ENCODE measurements around the gene FAM20C. TPM values are rescaled to one million over a fixed set of nuclear protein-coding genes. Genes with fewer than 3 reads are reported as not detected.

The FAM20C gene
- total and polyA plus RNA-seq, 7 donors: 3.0 to 51.3 (median 21.0) TPM

DNA sequence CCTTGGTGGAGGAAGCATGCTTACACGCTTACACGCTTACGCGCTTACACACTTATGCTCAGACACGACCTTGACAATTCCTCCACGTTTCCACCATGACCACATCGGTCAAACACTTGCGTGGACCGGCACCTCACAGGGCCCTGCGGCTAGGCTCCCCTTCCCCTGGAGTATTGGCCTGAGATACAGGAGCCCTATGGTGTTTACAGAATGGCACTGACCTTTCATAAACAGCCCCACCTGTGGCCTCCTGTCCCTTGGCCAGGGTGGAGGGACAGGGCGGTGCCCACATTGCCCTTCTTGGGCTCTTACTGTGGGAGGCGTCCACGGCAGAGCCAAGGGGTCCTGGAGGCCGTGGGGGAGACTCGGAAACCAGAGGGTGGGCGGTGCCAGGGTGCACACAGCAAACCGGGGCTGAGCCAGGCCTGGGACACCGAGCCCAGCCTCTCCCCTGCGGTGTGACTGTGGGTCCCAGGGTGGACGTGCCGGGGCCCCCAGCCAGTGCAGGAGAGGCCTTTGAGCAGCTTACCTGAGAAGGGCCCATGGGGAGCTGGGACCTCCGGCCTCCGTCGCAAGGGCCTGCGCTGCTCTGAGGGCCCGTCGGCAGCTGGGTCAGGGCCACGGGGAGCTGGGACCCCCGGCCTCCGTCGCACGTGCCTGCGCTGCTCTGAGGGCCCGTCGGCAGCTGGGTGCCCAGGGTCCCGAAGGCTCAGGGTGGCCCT lies 53.4 kb downstream of the FAM20C start:
- 92 to 93% methylated on average over 36 of the region's 36 CpGs for WGBS, 2 donors
- H3K27ac ChIP-seq: no peak overlapping the region
- peaks cover 0 to 11% (median 0%) of the 10 kb centered on the region in 4 donors for H3K4me1 ChIP-seq
- no peak overlapping the region for H3K4me3 ChIP-seq
- intact Hi-C loops (cut with DNase I): no loop called here
- H3K27me3 ChIP-seq: no peaks in the 10 kb centered on the region
- peaks cover 0 to 68% (median 33%) of the 10 kb centered on the region in 4 donors for H3K36me3 ChIP-seq
- TF ChIP-seq POLR2A (IDR thresholded peaks at IDR 0.05): no peak
- TF ChIP-seq POLR2AphosphoS5 (IDR thresholded peaks at IDR 0.05): no peak
- no peak for TF ChIP-seq EP300 (IDR thresholded peaks at IDR 0.05)
- TF ChIP-seq, protein P1, sequence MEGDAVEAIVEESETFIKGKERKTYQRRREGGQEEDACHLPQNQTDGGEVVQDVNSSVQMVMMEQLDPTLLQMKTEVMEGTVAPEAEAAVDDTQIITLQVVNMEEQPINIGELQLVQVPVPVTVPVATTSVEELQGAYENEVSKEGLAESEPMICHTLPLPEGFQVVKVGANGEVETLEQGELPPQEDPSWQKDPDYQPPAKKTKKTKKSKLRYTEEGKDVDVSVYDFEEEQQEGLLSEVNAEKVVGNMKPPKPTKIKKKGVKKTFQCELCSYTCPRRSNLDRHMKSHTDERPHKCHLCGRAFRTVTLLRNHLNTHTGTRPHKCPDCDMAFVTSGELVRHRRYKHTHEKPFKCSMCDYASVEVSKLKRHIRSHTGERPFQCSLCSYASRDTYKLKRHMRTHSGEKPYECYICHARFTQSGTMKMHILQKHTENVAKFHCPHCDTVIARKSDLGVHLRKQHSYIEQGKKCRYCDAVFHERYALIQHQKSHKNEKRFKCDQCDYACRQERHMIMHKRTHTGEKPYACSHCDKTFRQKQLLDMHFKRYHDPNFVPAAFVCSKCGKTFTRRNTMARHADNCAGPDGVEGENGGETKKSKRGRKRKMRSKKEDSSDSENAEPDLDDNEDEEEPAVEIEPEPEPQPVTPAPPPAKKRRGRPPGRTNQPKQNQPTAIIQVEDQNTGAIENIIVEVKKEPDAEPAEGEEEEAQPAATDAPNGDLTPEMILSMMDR (IDR thresholded peaks at IDR 0.05): no peak
- no peak for DNase-seq
- no peaks in the 10 kb centered on the region for H3K9me3 ChIP-seq

DNA sequence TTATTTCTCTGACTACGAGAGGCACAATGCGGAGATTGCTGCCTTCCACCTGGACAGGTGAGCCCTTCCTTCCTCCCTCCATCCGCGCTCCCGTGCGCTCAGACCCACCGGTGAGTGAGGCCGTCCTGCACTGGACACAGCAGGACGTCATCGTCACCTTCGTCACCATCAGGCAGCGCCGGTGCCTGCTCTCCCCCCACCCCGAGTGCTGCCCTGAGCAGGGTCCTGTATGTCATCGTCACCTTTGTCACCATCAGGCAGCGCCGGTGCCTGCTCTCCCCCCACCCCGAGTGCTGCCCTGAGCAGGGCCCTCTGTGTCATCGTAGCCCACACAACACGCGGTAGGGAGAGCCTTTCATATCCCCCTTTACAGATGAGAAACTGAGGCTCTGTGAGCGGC lies 54.1 kb downstream of the FAM20C start:
- DNase-seq: no peak
- no peak for TF ChIP-seq EP300 (IDR thresholded peaks at IDR 0.05)
- 90 to 95% methylated on average over 22 of the region's 22 CpGs for whole genome bisulfite sequencing, 2 donors
- H3K36me3 ChIP-seq: peaks cover 0 to 75% (median 36%) of the 10 kb centered on the region in 4 donors
- intact Hi-C loops (cut with DNase I): no loop called here
- H3K4me3 ChIP-seq: no peak overlapping the region
- H3K27me3 ChIP-seq: no peaks in the 10 kb centered on the region
- no peaks in the 10 kb centered on the region for H3K9me3 ChIP-seq
- no peak overlapping the region for H3K27ac ChIP-seq
- peaks cover 0 to 4% (median 0%) of the 10 kb centered on the region in 4 donors for H3K4me1 ChIP-seq

DNA sequence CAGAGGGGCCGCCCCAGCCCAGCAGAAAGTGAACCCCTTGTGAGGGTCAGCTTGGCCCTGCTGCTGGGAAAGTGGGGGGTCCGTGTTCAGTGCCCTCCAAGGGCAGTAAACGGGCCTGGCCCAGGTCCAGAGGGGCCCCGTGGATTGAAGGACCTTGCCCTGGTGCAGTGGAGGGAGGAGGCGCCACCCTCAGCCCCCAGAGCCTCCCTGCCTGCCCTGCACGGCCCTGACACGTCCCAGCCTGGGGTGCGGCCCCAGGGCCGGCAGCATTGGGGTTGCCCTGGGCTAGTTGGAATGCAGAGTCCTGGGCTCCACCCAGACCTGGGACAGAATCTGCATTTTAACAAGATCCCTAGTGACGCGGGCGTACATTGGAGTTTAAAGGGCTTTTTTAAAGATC lies 54.8 kb downstream of the FAM20C start:
- Histone ChIP-seq H3K9me3 (no peaks in the 10 kb centered on the region), H3K36me3 (peaks cover 0 to 83% (median 42%) of the 10 kb centered on the region in 4 donors), H3K27ac (no peak overlapping the region), H3K4me1 (peaks cover 0 to 4% (median 0%) of the 10 kb centered on the region in 4 donors), H3K4me3 (no peak overlapping the region), H3K27me3 (no peaks in the 10 kb centered on the region)
- TF ChIP-seq, protein P1 (IDR thresholded peaks at IDR 0.05): no peak
- TF ChIP-seq POLR2AphosphoS5 (IDR thresholded peaks at IDR 0.05) (no peak), POLR2A (IDR thresholded peaks at IDR 0.05) (no peak), EP300 (IDR thresholded peaks at IDR 0.05) (no peak)
- intact Hi-C loops (cut with DNase I): no loop called here
- no peak for DNase-seq
- WGBS, 2 donors: 74 to 82% methylated on average over 12 of the region's 12 CpGs

DNA sequence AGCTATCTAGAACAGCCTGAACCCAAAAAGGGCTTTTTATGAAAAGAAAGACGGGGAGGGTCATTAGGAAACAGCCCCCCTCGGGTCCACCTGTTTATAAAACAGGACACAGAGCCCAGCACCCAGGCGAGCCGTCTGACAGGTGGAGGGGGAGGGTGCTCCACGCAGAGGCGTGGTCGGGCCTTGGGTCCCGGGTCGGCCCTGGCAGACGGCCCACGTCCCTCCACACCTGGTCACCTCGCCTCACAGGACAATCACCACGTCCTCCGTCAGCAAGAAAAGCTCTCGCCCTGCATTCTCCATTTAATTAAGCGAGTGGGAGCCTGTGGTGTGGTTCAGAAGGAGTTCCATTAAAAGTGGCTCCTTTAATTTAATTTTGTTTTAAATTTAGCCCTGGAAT lies 55.3 kb downstream of the FAM20C start:
- Histone ChIP-seq H3K36me3 (peaks cover 0 to 87% (median 46%) of the 10 kb centered on the region in 4 donors), H3K27me3 (no peaks in the 10 kb centered on the region), H3K4me3 (no peak overlapping the region), H3K27ac (no peak overlapping the region), H3K4me1 (peaks cover 0 to 4% (median 0%) of the 10 kb centered on the region in 4 donors), H3K9me3 (no peaks in the 10 kb centered on the region)
- intact Hi-C loops (cut with DNase I): no loop called here
- TF ChIP-seq POLR2AphosphoS5 (IDR thresholded peaks at IDR 0.05) (no peak), EP300 (IDR thresholded peaks at IDR 0.05) (no peak), POLR2A (IDR thresholded peaks at IDR 0.05) (no peak)
- DNase-seq: no peak
- WGBS, 2 donors: 83 to 87% methylated on average over 16 of the region's 16 CpGs

DNA sequence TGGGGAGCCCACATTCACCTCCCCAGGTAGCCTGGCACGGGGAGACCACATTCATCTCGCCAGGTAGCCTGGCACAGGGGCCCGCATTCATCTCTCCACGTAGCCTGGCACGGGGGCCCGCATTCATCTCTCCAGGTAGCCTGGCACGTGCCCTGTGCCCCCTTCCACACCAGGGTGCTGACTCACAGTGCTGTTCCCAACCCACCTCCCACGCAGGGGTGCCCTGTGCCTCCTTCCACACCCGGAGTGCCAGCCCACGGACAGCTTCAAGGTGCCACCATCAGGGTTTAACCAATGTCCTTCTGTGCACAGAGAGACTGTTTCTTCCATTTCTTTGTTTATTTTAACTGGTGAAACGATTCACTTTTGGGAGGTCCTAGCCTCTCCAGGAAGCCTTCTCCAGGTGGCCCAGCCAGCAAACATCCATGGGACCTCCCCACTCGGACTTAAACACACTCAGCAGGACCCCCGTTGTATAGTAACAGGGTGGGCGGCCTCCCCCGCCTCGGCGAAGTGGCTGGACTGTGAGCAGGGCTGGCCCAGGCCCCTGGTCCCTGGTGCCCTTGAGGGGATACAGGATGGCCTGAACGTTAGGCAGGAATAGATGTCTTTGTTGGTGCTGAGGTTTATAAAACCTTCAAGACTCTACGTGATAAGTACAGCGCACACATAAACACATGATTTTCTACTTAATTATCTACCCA lies 56.5 kb downstream of the FAM20C start:
- H3K4me3 ChIP-seq: no peak overlapping the region
- no peak for DNase-seq
- H3K27ac ChIP-seq: no peak overlapping the region
- TF ChIP-seq POLR2A (IDR thresholded peaks at IDR 0.05): no peak
- WGBS, 2 donors: 86 to 87% methylated on average over 20 of the region's 20 CpGs
- H3K27me3 ChIP-seq: no peaks in the 10 kb centered on the region
- peaks cover 0 to 99% (median 53%) of the 10 kb centered on the region in 4 donors for H3K36me3 ChIP-seq
- no peaks in the 10 kb centered on the region for H3K9me3 ChIP-seq
- peaks cover 0 to 4% (median 0%) of the 10 kb centered on the region in 4 donors for H3K4me1 ChIP-seq
- intact Hi-C loops (cut with DNase I): no loop called here

DNA sequence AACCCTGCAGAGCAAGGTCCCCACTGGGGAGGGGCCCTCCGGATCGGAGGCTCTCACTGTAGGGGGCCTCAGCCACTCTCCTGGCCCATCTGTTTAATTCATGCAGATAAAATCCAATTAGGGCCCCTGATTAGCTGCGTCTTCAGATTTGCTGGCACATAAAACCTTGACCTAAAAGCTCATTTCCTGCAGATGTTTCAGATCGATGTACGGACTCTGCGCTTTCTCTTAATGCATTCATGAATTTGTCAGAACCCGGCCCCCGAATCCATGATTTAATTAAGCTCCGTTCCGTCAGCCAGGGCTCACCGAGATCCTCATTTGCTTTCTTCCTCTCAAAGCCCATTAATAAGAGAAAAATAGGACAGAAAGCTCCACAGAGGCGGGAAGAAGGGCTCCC lies 57.6 kb downstream of the FAM20C start:
- no peak for DNase-seq
- 91 to 92% methylated on average over 12 of the region's 12 CpGs for WGBS, 2 donors
- Histone ChIP-seq H3K4me1 (no peaks in the 10 kb centered on the region), H3K27me3 (no peaks in the 10 kb centered on the region), H3K27ac (no peak overlapping the region), H3K36me3 (peaks cover 0 to 99% (median 57%) of the 10 kb centered on the region in 4 donors), H3K9me3 (no peaks in the 10 kb centered on the region), H3K4me3 (no peak overlapping the region)
- TF ChIP-seq POLR2A (IDR thresholded peaks at IDR 0.05): no peak
- no peak for TF ChIP-seq POLR2AphosphoS5 (IDR thresholded peaks at IDR 0.05)
- no peak for TF ChIP-seq EP300 (IDR thresholded peaks at IDR 0.05)
- TF ChIP-seq, protein P1 (IDR thresholded peaks at IDR 0.05): no peak
- intact Hi-C loops (cut with DNase I): no loop called here
